CD8-positive, alpha-beta memory T cell (primary cell): ENCODE data around the gene EXOC5. TPM values are rescaled to one million over a fixed set of nuclear protein-coding genes. Genes with fewer than 3 reads are reported as not detected.

Experiments
- CTCF ChIA-PET: fragments of 350-600 bp; sonication (Branson Sonifier 250); formaldehyde crosslinking; loops from one replicate; lab custom pipeline; 2021; ENCODE audit warnings: antibody characterized with exemption; lab: Charles Lee
- POLR2A ChIA-PET: fragments of 350-600 bp; sonication (Branson Sonifier 250); formaldehyde crosslinking; loops from one replicate; lab custom pipeline; 2021; ENCODE audit warnings: antibody characterized with exemption; lab: Charles Lee
- DNase-seq, 5 donors: peaks; one replicate each; pipeline versions ENCODE4 v3.0.0 to v3.0.0-alpha.2; 2020 to 2022; ENCODE audit warnings: mixed read lengths in 1 of 5
- H3K27ac ChIP-seq: one replicate; pipeline ENCODE4 v1.7.0; 2013; ENCODE audit warnings: low read depth, mild to moderate bottlenecking, low read length, moderate library complexity
- H3K27me3 ChIP-seq: 2 replicates; pipeline ENCODE4 v1.7.0; 2013; ENCODE audit warnings: low read length, mild to moderate bottlenecking; ENCODE audit not compliant: insufficient read depth, poor library complexity, severe bottlenecking
- H3K36me3 ChIP-seq: 2 replicates; pipeline ENCODE4 v1.7.0; 2013; ENCODE audit warnings: mild to moderate bottlenecking, low read length, moderate library complexity; ENCODE audit not compliant: insufficient read depth
- H3K4me1 ChIP-seq: 2 replicates; pipeline ENCODE4 v1.7.0; 2013; ENCODE audit warnings: mild to moderate bottlenecking, low read length, moderate library complexity; ENCODE audit not compliant: insufficient read depth
- H3K4me3 ChIP-seq: 2 replicates; pipeline ENCODE4 v1.7.0; 2013; ENCODE audit warnings: mild to moderate bottlenecking, low read length
- H3K9me3 ChIP-seq: 2 replicates; pipeline ENCODE4 v1.7.0; 2013; ENCODE audit warnings: mild to moderate bottlenecking, low read length
- H3K27ac Mint-ChIP-seq, 8 donors: one replicate each; pipeline ENCODE4 v1.8.0; 2020 to 2021; ENCODE audit warnings: mixed read lengths in 8 of 8, mild to moderate bottlenecking in 6 of 8, inconsistent platforms in 3 of 8, moderate library complexity in 3 of 8
- H3K27me3 Mint-ChIP-seq, 2 donors: one replicate each; pipeline ENCODE4 v1.8.0; 2020 to 2021; ENCODE audit warnings: mixed read lengths in 2 of 2, mild to moderate bottlenecking in 1 of 2, moderate library complexity in 1 of 2
- H3K36me3 Mint-ChIP-seq, 3 donors: one replicate each; pipeline ENCODE4 v1.8.0; 2020 to 2021; ENCODE audit warnings: mixed read lengths in 3 of 3, inconsistent platforms in 1 of 3, mild to moderate bottlenecking in 1 of 3
- H3K4me1 Mint-ChIP-seq, 3 donors: one replicate each; pipeline ENCODE4 v1.8.0; 2020 to 2021; ENCODE audit warnings: mixed read lengths in 3 of 3, inconsistent platforms in 1 of 3, mild to moderate bottlenecking in 1 of 3
- H3K4me3 Mint-ChIP-seq, 7 donors: one replicate each; pipeline ENCODE4 v1.8.0; 2020 to 2021; ENCODE audit warnings: mixed read lengths in 7 of 7, mild to moderate bottlenecking in 6 of 7, moderate library complexity in 4 of 7, inconsistent platforms in 2 of 7
- H3K9me3 Mint-ChIP-seq, 5 donors: one replicate each; pipeline ENCODE4 v1.8.0; 2020 to 2022; ENCODE audit warnings: mixed read lengths in 5 of 5, mild to moderate bottlenecking in 3 of 5, moderate library complexity in 2 of 5, inconsistent platforms in 1 of 5
- polyA plus RNA-seq: library from polyadenylated mRNA; unstranded; fragments of 300-500 nt; fragmentation: Illumina TruSeq; gene quantifications from one replicate; pipeline ENCODE4 v1.2.3, GENCODE V29; 2021
- total RNA-seq, 2 experiments: library from RNA; stranded (reverse); gene quantifications; one replicate each; pipeline ENCODE4 v1.2.3, GENCODE V29; 2021

EXOC5 gene
- total and polyA plus RNA-seq, 3 experiments from 2014 or later, result 52.8 to 89.9 (median 84.9) TPM

DNA sequence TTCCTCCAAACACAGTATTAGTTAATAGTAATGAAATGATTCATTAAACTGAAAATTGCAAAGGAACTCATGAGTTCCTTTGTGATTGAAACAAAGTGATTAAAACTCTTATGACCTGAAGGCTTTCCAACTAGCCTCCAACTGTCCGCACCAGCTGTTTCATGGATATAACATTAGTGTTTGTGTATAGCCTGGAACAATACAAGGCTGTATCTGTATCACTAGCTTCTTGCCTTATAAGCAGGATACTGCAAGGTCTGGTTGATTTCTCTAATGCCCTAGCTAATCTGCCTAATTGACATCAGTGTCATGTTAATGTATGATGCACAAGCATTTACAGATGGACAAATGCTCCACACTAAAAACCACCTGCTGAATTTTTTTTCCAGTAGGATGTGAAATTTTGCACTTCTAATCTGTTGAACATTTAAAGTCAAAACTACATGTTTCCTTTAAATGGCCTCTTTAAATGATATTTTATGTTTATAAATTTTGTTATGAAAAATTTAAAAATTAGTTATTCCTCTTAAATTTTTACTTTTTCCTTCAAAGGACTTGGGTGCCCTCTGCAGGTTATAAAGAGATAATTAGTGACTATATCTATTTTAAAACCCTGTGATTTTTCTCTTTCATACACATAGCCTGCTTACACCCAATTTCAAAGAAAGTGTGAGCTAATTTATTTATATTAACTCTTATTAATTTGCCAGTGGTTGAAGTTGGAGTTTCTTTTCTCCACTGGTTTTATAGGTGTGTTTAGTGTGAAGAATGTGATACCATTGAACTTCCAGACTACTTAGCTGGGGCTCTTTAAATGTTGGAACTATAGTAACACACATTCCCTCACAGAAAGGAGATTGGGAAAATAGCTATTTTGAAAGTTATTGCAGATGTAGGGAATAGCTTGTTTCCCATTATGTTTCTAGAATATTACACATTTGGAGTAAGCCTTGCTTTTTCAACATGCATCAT is 25.4 kb upstream of the EXOC5 start:
- no peaks in the 10 kb centered on the region for H3K4me1 Mint-ChIP-seq
- no peak overlapping the region for H3K4me3 ChIP-seq
- CTCF ChIA-PET, result interaction anchor here (1.7 kb wide), 1 partner anchor 803 kb away, joined by 4 read pairs; no protein-coding TSS in a partner anchor

GRCh38 chr14:57291692-57292647 is 23.3 kb upstream of the EXOC5 start:
- Histone ChIP-seq H3K4me1 (no peaks in the 10 kb centered on the region), H3K4me3 (no peak overlapping the region), H3K36me3 (no peaks in the 10 kb centered on the region), H3K27ac (no peak overlapping the region), H3K27me3 (no peaks in the 10 kb centered on the region), H3K9me3 (no peaks in the 10 kb centered on the region)
- Mint-ChIP-seq H3K4me1 (no peaks in the 10 kb centered on the region), H3K27ac (peak overlapping the region in 2 of 8 donors; percentile 23 to 54), H3K36me3 (peaks cover 0 to 46% (median 6%) of the 10 kb centered on the region in 3 donors), H3K4me3 (no peak overlapping the region), H3K27me3 (no peaks in the 10 kb centered on the region), H3K9me3 (no peaks in the 10 kb centered on the region)
- ChIA-PET POLR2A (interaction anchor here (0.6 kb wide), 1 partner anchor 13 kb away, joined by 3 read pairs; no protein-coding TSS in a partner anchor), CTCF (no interaction called here)
- DNase-seq, result no peak

More for the DNA sequence above, 25.4 kb upstream of the EXOC5 start:
- no peak for DNase-seq
- Histone ChIP-seq H3K9me3 (no peaks in the 10 kb centered on the region), H3K36me3 (no peaks in the 10 kb centered on the region), H3K4me1 (no peaks in the 10 kb centered on the region), H3K27ac (no peak overlapping the region), H3K27me3 (no peaks in the 10 kb centered on the region)
- no peak overlapping the region for H3K4me3 Mint-ChIP-seq
- no peaks in the 10 kb centered on the region for H3K27me3 Mint-ChIP-seq
- no peak overlapping the region for H3K27ac Mint-ChIP-seq
- peaks cover 0 to 31% (median under 1%) of the 10 kb centered on the region in 3 donors for H3K36me3 Mint-ChIP-seq
- POLR2A ChIA-PET, result no interaction called here
- H3K9me3 Mint-ChIP-seq, result no peaks in the 10 kb centered on the region

- Histone ChIP-seq H3K27me3 (no peaks in the 10 kb centered on the region), H3K36me3 (no peaks in the 10 kb centered on the region), H3K27ac (no peak overlapping the region), H3K4me3 (no peak overlapping the region), H3K4me1 (no peaks in the 10 kb centered on the region), H3K9me3 (no peaks in the 10 kb centered on the region)
- Mint-ChIP-seq H3K36me3 (peaks cover 0 to 57% (median 7%) of the 10 kb centered on the region in 3 donors), H3K4me3 (no peak overlapping the region), H3K27ac (no peak overlapping the region), H3K4me1 (no peaks in the 10 kb centered on the region), H3K27me3 (no peaks in the 10 kb centered on the region), H3K9me3 (no peaks in the 10 kb centered on the region)
- DNase-seq, result no peak
- POLR2A ChIA-PET, result interaction anchor here (0.6 kb wide), 2 partner anchors 12 to 21 kb away, joined by 3 read pairs; no protein-coding TSS in a partner anchor
- CTCF ChIA-PET, result interaction anchor here (1.2 kb wide), 1 partner anchor 801 kb away, joined by 3 read pairs; no protein-coding TSS in a partner anchor
These were observed 22.0 kb upstream of the EXOC5 start for GRCh38 chr14:57290751-57291150.

- POLR2A ChIA-PET, result no interaction called here
- no peak overlapping the region for H3K27ac ChIP-seq
- H3K36me3 ChIP-seq, result peaks cover 8% of the 10 kb centered on the region
- DNase-seq, result no peak
- Mint-ChIP-seq H3K4me3 (no peak overlapping the region), H3K9me3 (no peaks in the 10 kb centered on the region), H3K36me3 (peaks cover 0 to 85% (median 17%) of the 10 kb centered on the region in 3 donors), H3K27me3 (no peaks in the 10 kb centered on the region), H3K4me1 (no peaks in the 10 kb centered on the region), H3K27ac (no peak overlapping the region)
- CTCF ChIA-PET, result no interaction called here
- H3K9me3 ChIP-seq, result no peaks in the 10 kb centered on the region
- no peak overlapping the region for H3K4me3 ChIP-seq
- H3K27me3 ChIP-seq, result no peaks in the 10 kb centered on the region
- H3K4me1 ChIP-seq, result no peaks in the 10 kb centered on the region
These were observed 19.0 kb upstream of the EXOC5 start for GRCh38 chr14:57287745-57288144.

GRCh38 chr14:57277062-57277461 is 8.4 kb upstream of the EXOC5 start:
- DNase-seq, result no peak
- Histone ChIP-seq H3K36me3 (peaks cover 19% of the 10 kb centered on the region), H3K27me3 (no peaks in the 10 kb centered on the region), H3K9me3 (no peaks in the 10 kb centered on the region), H3K4me1 (peaks cover 5% of the 10 kb centered on the region), H3K27ac (no peak overlapping the region), H3K4me3 (no peak overlapping the region)
- Mint-ChIP-seq H3K4me1 (peaks cover 16 to 43% (median 39%) of the 10 kb centered on the region in 3 donors), H3K9me3 (no peaks in the 10 kb centered on the region), H3K36me3 (peaks cover 7 to 63% (median 15%) of the 10 kb centered on the region in 3 donors), H3K27me3 (no peaks in the 10 kb centered on the region), H3K27ac (no peak overlapping the region), H3K4me3 (no peak overlapping the region)
- CTCF ChIA-PET, result no interaction called here
- POLR2A ChIA-PET, result no interaction called here

DNA sequence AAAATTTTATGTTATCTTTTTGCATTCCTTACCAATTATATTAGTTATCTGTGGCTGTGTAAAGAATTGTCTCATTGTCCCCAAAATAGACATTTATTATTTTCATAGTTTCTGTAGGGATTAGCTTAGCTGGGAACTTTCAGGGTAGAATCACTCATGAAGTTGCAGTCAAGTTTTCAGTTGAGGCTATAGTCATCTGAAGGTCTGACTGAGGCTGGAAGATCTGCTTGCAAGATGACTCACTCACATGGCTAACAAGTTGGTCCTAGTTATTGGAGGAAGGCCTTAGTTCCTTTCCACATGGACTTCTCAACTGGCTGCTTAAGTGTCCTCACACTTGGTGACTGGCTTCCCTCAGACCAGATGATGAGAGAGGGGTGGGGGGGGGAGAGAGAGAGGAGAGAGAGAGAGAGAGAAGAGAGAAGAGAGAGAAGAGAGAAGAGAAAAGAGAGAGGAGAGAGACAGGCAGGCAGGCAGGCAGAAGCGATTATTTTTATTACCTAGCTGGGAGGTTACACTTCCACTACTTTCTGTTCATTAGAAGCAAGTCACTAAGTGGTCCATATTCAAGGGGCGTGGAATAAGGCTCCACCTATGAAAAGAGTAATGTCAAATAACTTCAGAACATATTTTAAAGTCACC is 6.4 kb upstream of the EXOC5 start:
- no peaks in the 10 kb centered on the region for H3K9me3 Mint-ChIP-seq
- DNase-seq, result no peak
- peaks cover 35 to 62% (median 55%) of the 10 kb centered on the region in 3 donors for H3K4me1 Mint-ChIP-seq
- H3K4me3 Mint-ChIP-seq, result no peak overlapping the region
- Histone ChIP-seq H3K27ac (no peak overlapping the region), H3K36me3 (peaks cover 13% of the 10 kb centered on the region), H3K9me3 (no peaks in the 10 kb centered on the region), H3K4me3 (no peak overlapping the region), H3K27me3 (no peaks in the 10 kb centered on the region), H3K4me1 (peaks cover 24% of the 10 kb centered on the region)
- CTCF ChIA-PET, result no interaction called here
- POLR2A ChIA-PET, result no interaction called here
- no peaks in the 10 kb centered on the region for H3K27me3 Mint-ChIP-seq
- peaks cover 0 to 52% (median 15%) of the 10 kb centered on the region in 3 donors for H3K36me3 Mint-ChIP-seq
- peak overlapping the region in 1 of 8 donors; percentile 62 for H3K27ac Mint-ChIP-seq

GRCh38 chr14:57274551-57274950 is 5.8 kb upstream of the EXOC5 start:
- Histone ChIP-seq H3K36me3 (peaks cover 13% of the 10 kb centered on the region), H3K4me3 (no peak overlapping the region), H3K9me3 (no peaks in the 10 kb centered on the region), H3K27me3 (no peaks in the 10 kb centered on the region), H3K27ac (no peak overlapping the region), H3K4me1 (peaks cover 26% of the 10 kb centered on the region)
- Mint-ChIP-seq H3K36me3 (peaks cover 0 to 47% (median 15%) of the 10 kb centered on the region in 3 donors), H3K27me3 (no peaks in the 10 kb centered on the region), H3K4me3 (no peak overlapping the region), H3K9me3 (no peaks in the 10 kb centered on the region), H3K4me1 (peaks cover 39 to 68% (median 60%) of the 10 kb centered on the region in 3 donors), H3K27ac (no peak overlapping the region)
- DNase-seq, result no peak
- CTCF ChIA-PET, result no interaction called here
- POLR2A ChIA-PET, result no interaction called here
